ENCODE data around the gene FGD3. TPM values are rescaled to one million over a fixed set of nuclear protein-coding genes. Genes with fewer than 3 reads are reported as not detected.

Gene FGD3
- total and polyA plus RNA-seq, 2 of the 8 experiments (the other 6 are each of a cell fraction or from before 2014, with no cell fraction given), result 1.4 to 1.9 TPM

- H4K8ac ChIP-seq (ENCODE audit: extremely low read depth, insufficient read depth, low read length), result 0 out of 2 replicates have a peak overlapping the region, but pooled peaks have one; percentile 70
- no peak for DNase-seq (ENCODE audit: low read depth in 1 of 2, low spot score in 2 of 2)
- H3K4me1 ChIP-seq (replicated peaks in 1 of 4; ENCODE audit: control insufficient read depth in 3 of 4, insufficient read depth in 4 of 4, low read length in 3 of 4), result peaks cover 0 to 7% (median 3%) of the 10 kb centered on the region in 4 experiments; a peak in 4 of 7 replicates
- peaks cover 0 to 5% (median 0%) of the 10 kb centered on the region in 4 experiments; a peak in 1 of 7 replicates for H3K27me3 ChIP-seq (replicated peaks in 1 of 4; ENCODE audit: control insufficient read depth in 3 of 4, extremely low read depth in 1 of 4, insufficient read depth in 3 of 4, low read length in 3 of 4)
- no peak overlapping the region for H2BK20ac ChIP-seq (ENCODE audit: low read length)
- H3K9ac ChIP-seq (replicated peaks in 1 of 4; ENCODE audit: extremely low read depth in 1 of 4, low read depth in 3 of 4, low read length in 3 of 4), result no peak overlapping the region
- H4K20me1 ChIP-seq (replicated peaks in 1 of 2; ENCODE audit: control insufficient read depth in 1 of 2, insufficient read depth in 2 of 2, low read length in 2 of 2), result peaks cover 0 to 2% of the 10 kb centered on the region in 2 experiments
- POLR2A ChIA-PET (ENCODE audit: partially characterized antibody), result no interaction called here
- no peak for FAIRE-seq
- no peak overlapping the region for H2BK5ac ChIP-seq (ENCODE audit: low read depth, low read length)
- H3K79me1 ChIP-seq (ENCODE audit: low read depth, low read length), result no peaks in the 10 kb centered on the region; the same call in 1 of the 2 replicates
- H2BK120ac ChIP-seq (replicated peaks; ENCODE audit: low read depth, low read length), result no peak overlapping the region
- peaks cover 10% of the 10 kb centered on the region; the same call in 1 of the 2 replicates for H3K23me2 ChIP-seq (ENCODE audit: low read depth, low read length)
- H3K18ac ChIP-seq (ENCODE audit: extremely low read depth, low read length), result no peak overlapping the region
- H3K36me3 ChIP-seq (ENCODE audit: control insufficient read depth in 2 of 4, insufficient read depth in 4 of 4, low read length in 3 of 4), result no peaks in the 10 kb centered on the region
- CTCF ChIA-PET (ENCODE audit: partially characterized antibody), result no interaction called here
- peaks cover 3% of the 10 kb centered on the region in 2 experiments; a peak in 2 of 4 replicates for H3K9me3 ChIP-seq (ENCODE audit: insufficient read depth in 2 of 2, low read depth in 1 of 2, low read length in 1 of 2)
- H3K23ac ChIP-seq (ENCODE audit: insufficient read length), result no peak overlapping the region
- no peak overlapping the region for H2AK5ac ChIP-seq (ENCODE audit: low read depth, low read length)
- no peak overlapping the region for H3K56ac ChIP-seq (replicated peaks; ENCODE audit: insufficient read length, low read depth, low read length)
- H2BK12ac ChIP-seq (ENCODE audit: low read depth, low read length), result no peak overlapping the region
- no peak overlapping the region for H4K91ac ChIP-seq (replicated peaks; ENCODE audit: insufficient read length, low read length)
- no peaks in the 10 kb centered on the region for H3K79me2 ChIP-seq (ENCODE audit: control insufficient read depth in 1 of 2, insufficient read depth in 2 of 2, low read length in 2 of 2)
- H2BK15ac ChIP-seq (ENCODE audit: low read length), result no peak overlapping the region
- no peak overlapping the region for H2AFZ ChIP-seq (ENCODE audit: low read length)
- no peak overlapping the region for H3K4ac ChIP-seq (replicated peaks; ENCODE audit: insufficient read length, low read depth, low read length)
- no peak overlapping the region for H3K14ac ChIP-seq (ENCODE audit: insufficient read length)
- no peak overlapping the region for H3K4me2 ChIP-seq (ENCODE audit: insufficient read depth in 1 of 2, low read depth in 2 of 2, low read length in 2 of 2)
- H3K4me3 ChIP-seq (ENCODE audit: extremely low read depth in 1 of 4, insufficient read depth in 2 of 4, low read depth in 3 of 4, low read length in 4 of 4), result no peak overlapping the region
- no peak overlapping the region for H3K27ac ChIP-seq (ENCODE audit: low read depth, low read length)
- TF ChIP-seq RBBP5 (IDR thresholded peaks at IDR 0.05; ENCODE audit: borderline replicate concordance, low read depth, low read length) (no peak), JUN (IDR thresholded peaks at IDR 0.05; ENCODE audit: low read depth, low read length) (no peak), ATF2 (IDR thresholded peaks at IDR 0.05; ENCODE audit: low read length) (no peak), BCL11A (IDR thresholded peaks at IDR 0.05; ENCODE audit: low read depth in 2 of 2, low read length in 2 of 2) (no peak), HDAC2 (IDR thresholded peaks at IDR 0.05; ENCODE audit: borderline replicate concordance in 1 of 2, low read depth in 2 of 2, low read length in 2 of 2) (no peak), SIX5 (IDR thresholded peaks at IDR 0.05; ENCODE audit: low read depth, low read length) (no peak), RNF2 (IDR thresholded peaks at IDR 0.05; ENCODE audit: borderline replicate concordance, low read depth, low read length, missing control alignments, poor library complexity, severe bottlenecking) (no peak), CBX5 (IDR thresholded peaks at IDR 0.05; ENCODE audit: low read depth, low read length) (no peak), ZNF274 (IDR thresholded peaks at IDR 0.05; ENCODE audit: borderline replicate concordance, extremely low read depth, low read length) (no peak)
- H4K5ac ChIP-seq (ENCODE audit: insufficient read length, low read depth, low read length), result no peak overlapping the region
- WGBS, 2 experiments (ENCODE audit: extremely low coverage in 1 of 2, insufficient coverage in 1 of 2, insufficient read length in 1 of 2, insufficient replicate concordance in 2 of 2, low coverage in 1 of 2, low lambda C conversion rate in 2 of 2, missing lambda C conversion rate in 1 of 2), result 94% methylated on average over 8 of the region's 8 CpGs; no CpG with 5 or more reads in 1 of the 2 experiments
Measured at GRCh38 chr9:92944921-92945320, 2.4 kb upstream of the FGD3 start.

All from H1 (cell line).